Coronary artery (tissue), 2 donors: ENCODE results near the gene SLC35F6.
"Not testable (repeated sequence)": the region's sequence is repeated elsewhere in the genome, so short reads cannot be mapped to it uniquely, and the experiment has no call there.

Experiments used
- DNase-seq: peaks from one replicate; pipeline ENCODE4 v3.0.0-alpha.2; 2017; ENCODE audit warnings: low spot score
- H3K27ac ChIP-seq, 2 donors: fragments of 200-600 bp; sonication (generic); one replicate each; pipeline ENCODE4 v1.5.1; 2016 to 2019
- H3K4me3 ChIP-seq: fragments of 200-600 bp; sonication (generic); 2 replicates; pipeline ENCODE4 v1.5.1; 2016; ENCODE audit warnings: mild to moderate bottlenecking, moderate library complexity
- TF ChIP-seq, protein P1 (sequence below): fragments of 200-600 bp; sonication (generic); IDR thresholded peaks from one replicate; pipeline ENCODE4 v1.5.1; 2019; ENCODE audit warnings: antibody characterized with exemption

SLC35F6 gene

DNA sequence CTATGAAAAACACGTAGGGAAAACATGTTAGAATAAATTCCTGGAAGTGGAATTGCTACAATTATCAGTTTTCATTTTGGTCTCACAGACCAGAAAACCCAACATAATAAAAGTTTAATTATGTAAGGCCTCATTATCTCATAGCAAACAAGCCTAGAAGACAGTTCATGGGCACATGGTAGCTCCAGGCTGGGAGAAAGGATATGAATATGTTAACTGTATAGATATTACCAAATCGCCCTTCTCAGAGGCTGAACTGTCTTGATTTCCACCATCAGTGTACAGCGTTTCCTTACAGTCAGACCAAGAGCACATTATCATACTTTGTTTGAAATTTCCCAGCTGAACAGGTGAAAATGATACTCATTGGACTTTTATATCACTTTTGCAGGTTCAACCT lies 17.1 kb upstream of the SLC35F6 start:
- no peak overlapping the region for H3K4me3 ChIP-seq
- TF ChIP-seq, protein P1, sequence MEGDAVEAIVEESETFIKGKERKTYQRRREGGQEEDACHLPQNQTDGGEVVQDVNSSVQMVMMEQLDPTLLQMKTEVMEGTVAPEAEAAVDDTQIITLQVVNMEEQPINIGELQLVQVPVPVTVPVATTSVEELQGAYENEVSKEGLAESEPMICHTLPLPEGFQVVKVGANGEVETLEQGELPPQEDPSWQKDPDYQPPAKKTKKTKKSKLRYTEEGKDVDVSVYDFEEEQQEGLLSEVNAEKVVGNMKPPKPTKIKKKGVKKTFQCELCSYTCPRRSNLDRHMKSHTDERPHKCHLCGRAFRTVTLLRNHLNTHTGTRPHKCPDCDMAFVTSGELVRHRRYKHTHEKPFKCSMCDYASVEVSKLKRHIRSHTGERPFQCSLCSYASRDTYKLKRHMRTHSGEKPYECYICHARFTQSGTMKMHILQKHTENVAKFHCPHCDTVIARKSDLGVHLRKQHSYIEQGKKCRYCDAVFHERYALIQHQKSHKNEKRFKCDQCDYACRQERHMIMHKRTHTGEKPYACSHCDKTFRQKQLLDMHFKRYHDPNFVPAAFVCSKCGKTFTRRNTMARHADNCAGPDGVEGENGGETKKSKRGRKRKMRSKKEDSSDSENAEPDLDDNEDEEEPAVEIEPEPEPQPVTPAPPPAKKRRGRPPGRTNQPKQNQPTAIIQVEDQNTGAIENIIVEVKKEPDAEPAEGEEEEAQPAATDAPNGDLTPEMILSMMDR: no peak
- no peak for DNase-seq
- no peak overlapping the region for H3K27ac ChIP-seq

DNA sequence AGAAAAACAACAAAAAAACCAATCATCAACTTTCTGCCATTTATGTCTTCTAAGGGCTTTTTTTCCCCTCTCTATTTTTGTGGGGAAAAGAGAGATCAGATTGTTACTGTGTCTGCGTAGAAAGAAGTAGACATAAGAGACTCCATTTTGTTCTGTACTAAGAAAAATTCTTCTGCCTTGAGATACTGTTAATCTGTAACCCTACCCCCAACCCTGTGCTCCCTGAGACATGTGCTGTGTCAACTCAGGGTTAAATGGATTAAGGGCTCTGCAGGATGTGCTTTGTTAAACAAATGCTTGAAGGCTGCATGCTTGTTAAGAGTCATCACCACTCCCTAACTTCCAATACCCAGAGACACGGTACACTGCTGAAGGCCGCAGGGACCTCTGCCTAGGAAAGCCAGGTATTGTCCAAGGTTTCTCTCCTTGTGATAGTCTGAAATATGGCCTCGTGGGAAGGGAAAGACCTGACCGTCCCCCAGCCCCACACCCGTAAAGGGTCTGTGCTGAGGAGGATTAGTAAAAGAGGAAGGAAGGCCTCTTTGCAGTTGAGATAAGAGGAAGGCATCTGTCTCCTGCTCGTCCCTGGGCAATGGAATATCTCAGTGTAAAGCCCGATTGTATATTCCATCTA lies 14.2 kb upstream of the SLC35F6 start:
- H3K4me3 ChIP-seq, H3K27ac ChIP-seq, DNase-seq: not testable (repeated sequence)

DNA sequence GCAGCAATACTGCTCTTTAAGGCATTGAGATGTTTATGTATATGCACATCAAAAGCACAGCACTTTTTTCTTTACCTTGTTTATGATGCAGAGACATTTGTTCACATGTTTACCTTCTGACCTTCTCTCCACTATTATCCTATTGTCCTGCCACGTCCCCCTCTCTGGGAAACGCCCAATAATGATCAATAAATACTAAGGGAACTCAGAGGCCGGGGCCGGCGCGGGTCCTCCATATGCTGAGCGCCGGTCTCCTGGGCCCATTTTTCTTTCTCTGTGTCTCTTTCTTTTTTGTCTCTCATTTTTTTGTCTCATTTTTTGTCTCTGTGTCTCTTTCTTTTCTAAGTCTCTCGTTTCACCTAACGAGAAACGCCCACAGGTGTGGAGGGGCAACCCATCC lies 13.6 kb upstream of the SLC35F6 start:
- DNase-seq, H3K27ac ChIP-seq: not testable (repeated sequence)

DNA sequence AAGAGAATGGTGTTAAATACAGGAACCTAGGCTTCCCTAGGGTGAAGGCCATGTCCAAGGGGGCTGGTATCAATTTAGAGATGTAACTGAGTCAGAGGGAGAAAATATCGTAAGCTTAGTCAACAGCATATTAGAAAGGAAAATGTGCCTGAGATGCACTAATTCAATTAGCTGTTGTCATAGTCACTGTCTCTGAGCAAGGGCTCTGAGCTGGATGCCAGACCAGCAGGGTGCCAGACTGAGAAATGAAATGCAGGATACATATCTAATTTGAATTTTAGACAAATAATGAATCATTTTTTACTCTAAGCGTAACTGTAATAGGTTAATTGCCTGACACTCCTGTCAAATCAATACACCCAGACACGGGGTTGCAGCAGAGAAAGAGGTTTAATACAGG lies 11.4 kb upstream of the SLC35F6 start:
- TF ChIP-seq, protein P1: no peak
- no peak for DNase-seq
- no peak overlapping the region for H3K27ac ChIP-seq
- no peak overlapping the region for H3K4me3 ChIP-seq

More for the DNA sequence above, 13.6 kb upstream of the SLC35F6 start:
- H3K4me3 ChIP-seq: not testable (repeated sequence)

DNA sequence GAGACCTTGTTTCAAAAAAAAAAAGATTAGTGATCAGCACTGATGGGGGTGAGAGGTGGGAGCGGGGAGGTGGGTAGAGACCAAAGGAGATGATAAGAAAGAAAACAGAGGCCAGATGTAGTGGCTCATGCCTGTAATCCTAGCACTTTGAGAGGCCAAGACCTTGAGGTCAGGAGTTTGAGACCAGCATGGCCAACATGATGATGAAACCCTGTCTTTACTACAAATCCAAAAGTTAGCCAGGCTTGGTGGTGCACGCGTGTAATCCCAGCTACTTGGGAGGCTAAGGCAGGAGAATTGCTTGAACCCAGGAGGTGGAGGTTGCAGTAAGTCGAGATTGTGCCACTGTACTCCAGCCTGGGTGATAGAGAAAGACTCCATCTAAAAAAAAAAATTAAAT lies 9.5 kb upstream of the SLC35F6 start:
- TF ChIP-seq, protein P1: no peak
- no peak overlapping the region for H3K27ac ChIP-seq
- DNase-seq: no peak
- H3K4me3 ChIP-seq: no peak overlapping the region

DNA sequence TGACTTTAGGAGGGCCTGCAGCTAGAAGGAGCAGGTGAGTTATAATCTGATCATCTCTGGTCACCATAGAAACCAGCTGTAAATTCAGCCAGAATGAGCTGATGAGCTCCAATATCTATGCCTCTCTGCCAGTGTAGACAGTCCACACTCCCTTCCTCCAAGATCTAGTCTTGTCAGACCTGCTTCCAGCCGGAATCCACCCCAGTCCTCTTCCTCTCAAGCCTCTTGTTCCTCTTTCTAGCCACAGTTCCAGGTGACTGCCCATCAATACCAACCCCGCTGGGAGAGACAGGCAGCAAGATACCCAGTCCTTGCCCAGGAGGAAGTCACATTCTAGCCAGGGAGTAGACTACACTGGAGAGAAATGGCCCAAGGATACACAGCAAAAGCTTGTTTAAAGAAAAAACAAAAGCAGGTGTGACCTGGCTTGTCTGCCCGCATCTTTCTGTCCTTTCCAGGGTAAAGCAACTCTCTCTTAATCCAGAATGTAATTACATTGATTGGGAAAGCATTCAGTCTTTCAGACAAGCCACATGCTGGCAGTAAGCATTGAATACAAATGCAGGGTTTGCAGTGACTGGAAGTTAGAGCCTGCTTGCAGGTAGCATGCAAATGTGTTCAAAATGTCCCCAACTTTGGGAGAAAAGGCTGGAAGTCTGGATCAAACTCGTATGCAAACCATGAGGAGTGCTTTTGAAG lies 9.0 kb upstream of the SLC35F6 start:
- TF ChIP-seq, protein P1: no peak
- Histone ChIP-seq H3K27ac (no peak overlapping the region), H3K4me3 (no peak overlapping the region)

DNA sequence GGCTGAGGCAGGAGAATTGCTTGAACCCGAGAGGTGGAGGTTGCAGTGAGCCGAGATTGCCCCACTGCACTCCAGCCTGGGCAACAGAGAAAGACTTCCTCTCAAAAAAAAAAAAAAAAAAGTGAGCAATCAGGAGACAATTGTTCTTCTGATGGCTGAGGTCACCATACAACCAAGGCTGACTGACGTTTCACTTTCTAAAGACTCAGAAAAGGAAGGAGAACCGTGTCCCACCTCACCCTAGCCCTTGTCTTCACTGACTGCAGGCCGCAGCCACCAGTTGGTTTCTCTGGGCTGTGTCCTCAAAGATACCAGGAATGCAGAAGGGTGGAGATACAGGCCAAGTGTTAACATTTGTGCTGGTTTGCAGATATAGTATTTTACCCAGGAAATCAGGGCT lies 7.7 kb upstream of the SLC35F6 start:
- H3K27ac ChIP-seq: no peak overlapping the region
- no peak overlapping the region for H3K4me3 ChIP-seq
- TF ChIP-seq, protein P1: no peak
- no peak for DNase-seq

More for the DNA sequence above, 9.0 kb upstream of the SLC35F6 start:
- DNase-seq: no peak
